GM21786 (cell line): ENCODE data around the gene MTUS2.

Source experiments
- ATAC-seq: cut with Tn5 transposase; IDR thresholded peaks from one replicate; pipeline ENCODE4 v1.9.1; 2021; ENCODE audit not compliant: unreplicated experiment

The MTUS2 gene

DNA sequence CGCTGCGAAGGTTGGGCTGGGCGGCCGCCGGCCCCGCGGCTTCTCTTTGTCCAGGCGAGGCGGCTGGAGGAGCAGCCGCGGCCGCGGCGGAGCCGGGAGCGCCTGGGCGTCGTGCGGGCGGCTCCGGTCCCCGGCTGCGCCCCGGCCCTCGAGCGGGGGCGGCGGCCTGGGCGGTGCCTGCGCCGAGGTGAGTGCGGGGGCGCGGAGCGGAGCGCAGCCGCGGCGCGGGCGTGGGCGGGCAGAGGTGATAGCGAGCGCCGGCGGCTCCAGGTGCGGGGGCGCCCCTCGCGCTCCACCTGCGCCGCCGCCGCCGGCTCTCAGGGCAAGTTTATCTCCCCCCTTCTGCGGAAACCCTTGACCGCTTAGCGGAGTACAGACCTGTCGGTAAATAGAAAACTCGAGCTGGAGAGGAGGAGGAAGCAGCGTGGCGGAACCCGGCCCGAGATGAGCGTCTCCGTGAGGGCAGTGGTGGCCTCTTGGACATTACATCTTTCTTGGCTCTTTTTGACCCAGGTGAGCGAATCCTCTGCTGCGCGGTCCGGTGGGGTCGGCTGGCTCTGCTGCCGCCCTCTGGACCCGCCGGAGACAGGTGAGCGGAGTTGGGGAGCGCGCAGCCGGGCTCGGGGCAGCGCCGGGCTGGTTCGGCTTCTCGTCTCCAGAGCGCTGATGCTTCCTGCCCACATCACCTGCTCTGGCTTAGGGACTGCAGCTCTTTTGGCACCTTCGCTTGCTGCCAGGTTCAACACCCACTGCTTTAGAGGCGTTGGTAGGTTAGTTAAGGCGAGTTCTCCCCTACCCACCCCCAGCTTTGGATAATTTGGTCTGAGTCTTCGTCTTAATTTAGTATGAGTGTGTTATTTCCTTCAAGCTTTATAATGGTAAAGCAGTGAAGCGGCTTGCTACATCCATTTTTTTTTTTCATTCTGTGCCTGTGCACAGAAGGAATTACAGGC, at the start of gene MTUS2:
TSS of gene MTUS2 (plus strand) at position 241 of the 953 bp plus-strand sequence.
- peak; percentile 24 for ATAC-seq

- ATAC-seq = no peak
Observed at GRCh38 chr13:28778308-28779215, 41.6 kb upstream of the MTUS2 start.

- no peak for ATAC-seq
Observed at GRCh38 chr13:28792992-28793391, 27.1 kb upstream of the MTUS2 start.

GRCh38 chr13:28794396-28794795, 25.7 kb upstream of the MTUS2 start:
- ATAC-seq = no peak

GRCh38 chr13:28796938-28797257, 23.2 kb upstream of the MTUS2 start:
- ATAC-seq = no peak

GRCh38 chr13:28805193-28805819, 14.8 kb upstream of the MTUS2 start:
- no peak for ATAC-seq

- ATAC-seq = no peak
Observed at GRCh38 chr13:28817204-28817603, 2.9 kb upstream of the MTUS2 start.

- no peak for ATAC-seq
Observed at GRCh38 chr13:28819046-28819730, 951 bp upstream of the MTUS2 start.

GRCh38 chr13:28819735-28820098, 422 bp upstream of the MTUS2 start:
- ATAC-seq = peak; percentile 58

DNA sequence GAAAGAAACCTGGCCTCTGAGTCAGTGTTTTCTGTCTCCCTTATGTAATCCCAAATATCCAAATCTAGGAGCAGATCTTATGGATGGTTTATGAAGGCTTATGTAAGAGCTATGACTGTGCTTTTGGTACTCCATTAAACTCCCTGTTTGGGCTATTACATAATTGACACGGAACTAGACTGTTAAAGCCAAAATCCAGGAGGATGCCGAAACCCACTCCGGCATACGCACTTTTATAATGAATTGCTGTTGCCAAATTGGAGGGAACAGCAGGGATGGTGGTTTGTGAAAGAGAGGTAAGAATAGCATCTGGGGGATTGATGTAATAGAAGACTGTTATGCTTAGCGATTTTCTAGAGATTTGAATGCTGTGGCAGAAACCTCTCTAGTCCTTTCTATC, 2.0 kb downstream of the MTUS2 start:
- no peak for ATAC-seq

GRCh38 chr13:28822801-28823200, 2.7 kb downstream of the MTUS2 start:
- ATAC-seq = no peak

- no peak for ATAC-seq
Observed at GRCh38 chr13:28825379-28825778, 5.2 kb downstream of the MTUS2 start.

DNA sequence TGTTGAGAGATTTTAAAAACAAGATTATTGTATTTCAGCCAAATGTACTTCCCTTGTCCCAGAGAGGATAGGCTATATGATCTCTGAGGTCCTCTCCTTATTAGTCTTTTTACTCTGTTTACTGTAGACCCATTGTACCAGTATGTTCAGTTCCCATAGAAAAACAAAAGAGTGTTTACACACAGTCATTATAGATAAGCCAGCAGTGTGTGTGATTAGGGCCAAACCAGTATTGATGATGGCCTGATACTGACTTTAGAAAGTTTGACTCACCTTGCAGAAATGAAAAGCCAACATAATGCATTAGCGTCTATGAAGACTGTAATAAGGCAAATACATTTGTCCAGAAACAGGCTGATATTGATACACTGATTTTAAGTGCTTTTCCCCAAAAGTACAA, 6.2 kb downstream of the MTUS2 start:
- no peak for ATAC-seq

DNA sequence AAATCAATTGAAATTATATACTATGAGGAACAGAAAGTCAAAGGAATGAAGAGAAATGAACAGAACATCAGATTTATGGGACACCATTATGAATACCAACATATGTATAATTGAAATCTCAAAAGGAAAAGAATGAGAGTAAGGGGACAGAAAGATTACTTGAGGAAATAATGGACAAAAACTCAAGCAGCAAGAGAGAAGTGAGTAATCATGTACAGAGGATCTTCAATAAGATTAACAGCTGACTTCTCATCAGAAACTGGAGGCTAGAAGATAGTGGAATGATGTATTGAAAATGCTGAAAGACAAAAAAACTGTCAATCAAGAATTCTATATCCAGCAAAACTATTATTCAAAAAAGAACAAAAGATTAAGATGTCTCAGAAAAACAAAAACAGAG, 10.4 kb downstream of the MTUS2 start:
- no peak for ATAC-seq

DNA sequence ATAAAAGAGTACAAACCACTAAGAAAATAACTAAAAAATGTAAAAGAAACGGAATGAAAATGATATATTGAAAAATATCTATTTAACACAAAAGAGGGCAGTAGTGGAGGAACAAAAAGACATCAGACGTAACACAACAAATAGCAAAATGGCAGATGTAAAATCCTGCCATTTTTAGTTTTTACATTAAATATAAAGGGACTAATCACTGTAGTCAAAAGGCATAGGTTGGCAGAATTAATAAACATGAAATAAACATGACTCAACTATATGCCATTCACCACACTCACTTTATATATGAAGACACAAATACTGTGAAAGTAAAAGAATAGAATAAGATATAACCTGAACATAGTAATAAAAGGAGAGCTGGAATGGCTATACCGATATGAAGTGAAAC, 11.0 kb downstream of the MTUS2 start:
- ATAC-seq = no peak

DNA sequence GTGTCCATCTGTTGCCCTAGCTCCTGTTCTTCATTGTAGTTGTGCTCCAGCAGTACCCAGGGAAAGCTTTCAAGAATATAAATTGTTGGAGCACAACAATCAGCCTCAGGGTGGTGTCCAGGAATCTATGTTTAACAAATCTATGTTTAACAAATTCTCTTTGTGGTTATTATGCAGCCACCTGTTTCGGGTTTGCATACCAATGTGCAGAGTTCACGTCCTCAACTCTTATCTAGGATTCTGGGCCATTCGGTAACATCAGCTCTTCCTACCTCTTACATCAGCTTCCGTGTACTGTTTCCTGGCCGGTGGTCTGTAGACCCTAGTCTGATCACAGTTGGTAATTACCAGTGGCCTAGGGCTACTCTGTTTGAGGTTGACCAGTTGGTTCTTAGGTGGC, 17.0 kb downstream of the MTUS2 start:
- no peak for ATAC-seq

DNA sequence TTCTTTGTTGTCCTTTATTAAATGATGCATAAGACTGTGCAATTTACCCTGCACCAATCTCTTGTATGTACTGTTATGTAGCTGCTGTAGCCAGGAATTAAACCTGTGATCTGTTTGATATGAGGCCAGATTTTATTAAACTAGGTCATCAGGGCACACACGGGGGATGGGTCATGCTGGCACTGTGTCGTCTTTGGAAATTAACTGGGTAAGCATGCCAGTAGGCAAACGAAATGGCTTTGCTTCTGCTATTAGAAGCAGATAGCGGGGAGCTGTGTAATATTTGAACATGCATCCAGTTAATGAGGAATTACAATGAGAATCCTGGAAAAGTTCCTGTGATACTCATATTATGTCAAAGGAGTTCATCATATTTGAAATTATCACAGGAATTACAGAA, 23.5 kb downstream of the MTUS2 start:
- ATAC-seq = no peak

GRCh38 chr13:28849441-28849840, 29.3 kb downstream of the MTUS2 start:
- ATAC-seq = no peak

GRCh38 chr13:28850226-28850625, 30.1 kb downstream of the MTUS2 start:
- no peak for ATAC-seq

GRCh38 chr13:28851422-28851821, 31.3 kb downstream of the MTUS2 start:
- ATAC-seq = no peak

GRCh38 chr13:28854657-28855056, 34.5 kb downstream of the MTUS2 start:
- no peak for ATAC-seq
